OCI-LY3 (cell line): Measurements from ENCODE around the gene TM9SF4.

ENCODE experiments used
- CTCF ChIP-seq: fragments of 200-600, 300-600 bp; sonication (generic); IDR thresholded peaks from 2 replicates; pipeline ENCODE4 v1.5.1; 2014; ENCODE audit warnings: antibody characterized with exemption, low read length, low read depth
- EZH2phosphoT487 ChIP-seq: fragments of 200-600 bp; shearing (Covaris generic); IDR thresholded peaks from 2 replicates; pipeline ENCODE4 v1.6.1; 2018; ENCODE audit warnings: antibody characterized with exemption, mixed run types, low read depth

GRCh38 chr20:32114305-32114960 lies 4.9 kb downstream of the TM9SF4 start:
- TF ChIP-seq EZH2phosphoT487 (no peak), CTCF (no peak)
